ENCODE results near the gene TAOK3. TPM values are rescaled to one million over a fixed set of nuclear protein-coding genes. Genes with fewer than 3 reads are reported as not detected.
A peak's percentile ranks its signal among the peaks of the same experiment; 100 is the strongest.

TAOK3 gene
- total RNA-seq, 2 donors from 2014 or later, result 33.4 to 40.6 TPM

GRCh38 chr12:118103601-118104382, 268.9 kb downstream of the TAOK3 start, which contains the start of gene VSIG10:
Gene VSIG10, minus strand, starts transcription at chr12:118104011. Its CDS starts 340 bp downstream, at chr12:118103671.
- H3K27ac Mint-ChIP-seq, result peak within 1 kb of the TSS; percentile 90
- H3K27me3 Mint-ChIP-seq (ENCODE audit: insufficient read depth), result no peaks in the 10 kb centered on the region
- 0% methylated on average over 24 to 75 of the region's 75 CpGs for WGBS, 2 experiments (ENCODE audit: insufficient coverage in 1 of 2, insufficient read length in 1 of 2)
- H3K27me3 ChIP-seq (ENCODE audit: control insufficient read depth, insufficient read depth, low read length, poor library complexity, severe bottlenecking), result no peaks in the 10 kb centered on the region
- peak within 1 kb of the TSS; percentile 78 for H3K4me3 Mint-ChIP-seq
- H3K4me1 ChIP-seq (ENCODE audit: control insufficient read depth, insufficient read depth, low read length), result no peaks in the 10 kb centered on the region
- H3K9me3 ChIP-seq (ENCODE audit: control insufficient read depth, low read length), result no peaks in the 10 kb centered on the region
- H3K9ac ChIP-seq (ENCODE audit: extremely low read depth, low read length, poor library complexity, severe bottlenecking), result peak within 1 kb of the TSS; percentile 60
- H3K4me1 Mint-ChIP-seq, result peaks cover 21% of the 10 kb centered on the region
- peak within 1 kb of the TSS; percentile 87 for H3K4me3 ChIP-seq (ENCODE audit: low read length)
- H3K9me3 Mint-ChIP-seq, result no peaks in the 10 kb centered on the region
- H3K27ac ChIP-seq (ENCODE audit: low read depth, low read length), result peak within 1 kb of the TSS; percentile 49
- peak; percentile 93 for DNase-seq
- TF ChIP-seq CTCF (conservative IDR thresholded peaks at IDR 0.05), result peak; percentile 14
- H3K36me3 ChIP-seq (ENCODE audit: control insufficient read depth, insufficient read depth, low read length), result peaks cover 13% of the 10 kb centered on the region
- H3K36me3 Mint-ChIP-seq (ENCODE audit: low read depth), result peaks cover 6% of the 10 kb centered on the region

GRCh38 chr12:118103201-118103600, 269.5 kb downstream of the TAOK3 start:
- Mint-ChIP-seq H3K27me3 (ENCODE audit: insufficient read depth) (no peaks in the 10 kb centered on the region), H3K27ac (peak overlapping the region; percentile 84), H3K4me1 (peaks cover 25% of the 10 kb centered on the region), H3K4me3 (peak overlapping the region; percentile 78), H3K36me3 (ENCODE audit: low read depth) (peaks cover 6% of the 10 kb centered on the region), H3K9me3 (no peaks in the 10 kb centered on the region)
- Histone ChIP-seq H3K9me3 (ENCODE audit: control insufficient read depth, low read length) (no peaks in the 10 kb centered on the region), H3K4me3 (ENCODE audit: low read length) (peak overlapping the region; percentile 87), H3K27ac (ENCODE audit: low read depth, low read length) (no peak overlapping the region), H3K27me3 (ENCODE audit: control insufficient read depth, insufficient read depth, low read length, poor library complexity, severe bottlenecking) (no peaks in the 10 kb centered on the region), H3K36me3 (ENCODE audit: control insufficient read depth, insufficient read depth, low read length) (peaks cover 13% of the 10 kb centered on the region), H3K9ac (ENCODE audit: extremely low read depth, low read length, poor library complexity, severe bottlenecking) (peak overlapping the region; percentile 60), H3K4me1 (ENCODE audit: control insufficient read depth, insufficient read depth, low read length) (no peaks in the 10 kb centered on the region)
- no peak for TF ChIP-seq CTCF (conservative IDR thresholded peaks at IDR 0.05)
- DNase-seq, result no peak
- 0% methylated on average over 11 to 32 of the region's 32 CpGs for WGBS, 2 experiments (ENCODE audit: insufficient coverage in 1 of 2, insufficient read length in 1 of 2)

GRCh38 chr12:118102609-118103008, 270.1 kb downstream of the TAOK3 start:
- H3K27ac Mint-ChIP-seq, result peak overlapping the region; percentile 84
- H3K9ac ChIP-seq (ENCODE audit: extremely low read depth, low read length, poor library complexity, severe bottlenecking), result peak overlapping the region; percentile 60

More at GRCh38 chr12:118102609-118103008, 270.1 kb downstream of the TAOK3 start:
- Mint-ChIP-seq H3K36me3 (ENCODE audit: low read depth) (peaks cover 6% of the 10 kb centered on the region), H3K9me3 (no peaks in the 10 kb centered on the region), H3K4me1 (peaks cover 25% of the 10 kb centered on the region), H3K4me3 (peak overlapping the region; percentile 78), H3K27me3 (ENCODE audit: insufficient read depth) (no peaks in the 10 kb centered on the region)
- Histone ChIP-seq H3K36me3 (ENCODE audit: control insufficient read depth, insufficient read depth, low read length) (peaks cover 13% of the 10 kb centered on the region), H3K27me3 (ENCODE audit: control insufficient read depth, insufficient read depth, low read length, poor library complexity, severe bottlenecking) (no peaks in the 10 kb centered on the region), H3K4me3 (ENCODE audit: low read length) (peak overlapping the region; percentile 87), H3K9me3 (ENCODE audit: control insufficient read depth, low read length) (no peaks in the 10 kb centered on the region), H3K4me1 (ENCODE audit: control insufficient read depth, insufficient read depth, low read length) (no peaks in the 10 kb centered on the region), H3K27ac (ENCODE audit: low read depth, low read length) (no peak overlapping the region)
- WGBS, 2 experiments (ENCODE audit: insufficient coverage in 1 of 2, insufficient read length in 1 of 2), result 26 to 80% methylated on average over 1 to 4 of the region's 5 CpGs
- TF ChIP-seq CTCF (conservative IDR thresholded peaks at IDR 0.05), result no peak
- peak; percentile 72 for DNase-seq

Measured in endodermal cell (in vitro differentiated cells).